HepG2 (cell line): ENCODE measurements around the gene ZNF415. TPM values are rescaled to one million over a fixed set of nuclear protein-coding genes. Genes with fewer than 3 reads are reported as not detected.
A peak's percentile ranks its signal among the peaks of the same experiment; 100 is the strongest.

Source experiments
- ATAC-seq: fragments of 200-7000 bp; cut with Tn5 transposase; 3 replicates; pipeline ENCODE4 v1.9.1; 2020; ENCODE audit warnings: mild to moderate bottlenecking, moderate library complexity
- BruUV-seq: library from RNA; stranded (reverse); fragments of 400-500 nt; replicated peaks from 2 replicates; lab custom pipeline; 2021; lab: Mats Ljungman, UMichigan
- CTCF ChIA-PET: fragments of 300-600 bp; formaldehyde crosslinking; extraction: SDS; loops from one replicate; lab custom pipeline; 2021; ENCODE audit warnings: low total read pairs, inconsistent platforms, low intra/inter-chr PET ratio; lab: Yijun Ruan, JAX
- POLR2A ChIA-PET: fragments of 350-600 bp; sonication (Branson Sonifier 250); formaldehyde crosslinking; loops from one replicate; lab custom pipeline; 2020; ENCODE audit warnings: antibody characterized with exemption, inconsistent platforms; lab: Yijun Ruan, JAX
- DNase-seq: peaks from one replicate; pipeline ENCODE4 v3.0.0-alpha.2; 2015; ENCODE audit warnings: low spot score
- FAIRE-seq: peaks from 3 replicates; lab custom pipeline; 2011; peaks lifted over from hg19 to GRCh38; lab: Jason Lieb, UNC
- H2AFZ ChIP-seq: one replicate; pipeline ENCODE4 v1.6.1; 2011; ENCODE audit warnings: low read length, inconsistent platforms
- H3K27ac ChIP-seq: fragments of 300-600 bp; 3 replicates; pipeline ENCODE4 v1.8.0; 2011; ENCODE audit warnings: mixed run types, mild to moderate bottlenecking, mixed read lengths, low read length, inconsistent platforms; ENCODE audit not compliant: insufficient read depth; ENCODE audit errors: extremely low read length
- H3K27me3 ChIP-seq, 2 experiments: fragments of 200-600 bp in 1 of 2; 2 replicates in 1 of 2; 3 replicates in 1 of 2; pipeline versions ENCODE4 v1.6.0 to v1.8.0; 2011; ENCODE audit warnings: low read length in 2 of 2, mild to moderate bottlenecking in 2 of 2, moderate library complexity in 2 of 2, inconsistent platforms in 1 of 2; ENCODE audit not compliant: insufficient read depth in 2 of 2, control insufficient read depth in 1 of 2
- H3K36me3 ChIP-seq, 2 experiments: fragments of 200-600 bp in 1 of 2; replicated peaks in 1 of 2; 2 replicates in 1 of 2; 3 replicates in 1 of 2; pipeline versions ENCODE4 v1.5.1 to v1.8.0; 2011; ENCODE audit warnings: low read length in 2 of 2, inconsistent platforms in 1 of 2; ENCODE audit not compliant: insufficient read depth in 2 of 2, control insufficient read depth in 1 of 2
- H3K4me1 ChIP-seq: 2 replicates; pipeline ENCODE4 v1.5.1; 2012; ENCODE audit warnings: low read length, inconsistent platforms; ENCODE audit not compliant: insufficient read depth
- H3K4me2 ChIP-seq: 2 replicates; pipeline ENCODE4 v1.6.0; 2011; ENCODE audit warnings: low read depth, low read length, inconsistent platforms
- H3K4me3 ChIP-seq, 3 experiments: fragments of 200-600 bp in 1 of 3; sonication (generic), shearing (Covaris generic) in 1 of 3; replicated peaks in 1 of 3; 2 replicates each; pipeline ENCODE4 v1.5.1; 2011 to 2016; ENCODE audit warnings: low read length in 3 of 3, inconsistent platforms in 2 of 3, low read depth in 2 of 3, mild to moderate bottlenecking in 2 of 3, control low read depth in 1 of 3, mixed read lengths in 1 of 3; ENCODE audit not compliant: insufficient read depth in 1 of 3
- H3K79me2 ChIP-seq: one replicate; pipeline ENCODE4 v1.6.1; 2011; ENCODE audit warnings: low read length, inconsistent platforms; ENCODE audit not compliant: insufficient read depth
- H3K9ac ChIP-seq: 2 replicates; pipeline ENCODE4 v1.6.0; 2011; ENCODE audit warnings: mild to moderate bottlenecking, low read depth, low read length, inconsistent platforms; ENCODE audit not compliant: insufficient read depth
- H3K9me3 ChIP-seq: 2 replicates; pipeline ENCODE4 v1.5.1; 2012; ENCODE audit warnings: mild to moderate bottlenecking, low read length
- H4K20me1 ChIP-seq: 2 replicates; pipeline ENCODE4 v1.6.0; 2011; ENCODE audit warnings: inconsistent platforms, mild to moderate bottlenecking, low read length, moderate library complexity; ENCODE audit not compliant: insufficient read depth
- ARNTL ChIP-seq: sonication (generic); formaldehyde crosslinking; IDR thresholded peaks from 2 replicates; pipeline ENCODE4 v1.4.0; 2020; ENCODE audit warnings: mild to moderate bottlenecking, missing genetic modification reagents
- FOSL2 ChIP-seq: sonication (generic); formaldehyde crosslinking; IDR thresholded peaks from 2 replicates; pipeline ENCODE4 v1.4.0; 2020; ENCODE audit warnings: missing genetic modification reagents
- KDM1A ChIP-seq: IDR thresholded peaks from 2 replicates; pipeline ENCODE4 v1.6.1; 2016; ENCODE audit warnings: missing compliant biosample characterization
- KDM6A ChIP-seq: IDR thresholded peaks from 2 replicates; pipeline ENCODE4 v1.6.1; 2016; ENCODE audit warnings: low read depth
- SMAD9 ChIP-seq: sonication (generic); formaldehyde crosslinking; IDR thresholded peaks from 2 replicates; pipeline ENCODE4 v1.5.1; 2020; ENCODE audit warnings: mild to moderate bottlenecking, missing genetic modification reagents
- SRSF1 ChIP-seq: fragments of 200-400 bp; formaldehyde crosslinking; optimal IDR thresholded peaks from 2 replicates; pipeline ENCODE3; 2017; ENCODE audit warnings: mild to moderate bottlenecking, low read depth, low read length, moderate library complexity
- SRSF4 ChIP-seq: fragments of 200-400 bp; formaldehyde crosslinking; IDR thresholded peaks from one replicate; pipeline ENCODE4 v1.6.1; 2018; ENCODE audit warnings: mild to moderate bottlenecking, low read depth, low read length, moderate library complexity; ENCODE audit not compliant: poor library complexity, severe bottlenecking
- ZNF143 ChIP-seq: sonication (generic); formaldehyde crosslinking; IDR thresholded peaks from 2 replicates; pipeline ENCODE4 v1.4.0; 2020; ENCODE audit warnings: missing genetic modification reagents
- ZNF251 ChIP-seq: sonication (generic); formaldehyde crosslinking; IDR thresholded peaks from 2 replicates; pipeline ENCODE4 v1.9.0; 2021; ENCODE audit warnings: mild to moderate bottlenecking, missing genetic modification reagents
- ZSCAN12 ChIP-seq: sonication (generic); formaldehyde crosslinking; IDR thresholded peaks from 2 replicates; pipeline ENCODE4 v1.9.0; 2021; ENCODE audit warnings: mild to moderate bottlenecking, missing genetic modification reagents
- WGBS: methylation state at CpG from one replicate; pipeline ENCODE4 v1.1.6; 2017; ENCODE audit warnings: low lambda C conversion rate; 5-methylcytosine and 5-hydroxymethylcytosine counted together
- in situ Hi-C: cut with HindIII; loops from 2 replicates; pipeline ENCODE4 v1.10.0; 2017; ENCODE audit warnings: low pct_unique_long_range_greater_than_20kb; ENCODE audit not compliant: extremely low pct_ligation_motif_present
- intact Hi-C: fragments of 100-400 bp; cut with micrococcal nuclease; formaldehyde crosslinking; loops from one replicate; pipeline ENCODE4 v1.10.0; 2022; ENCODE audit not compliant: unreplicated experiment
- polyA plus RNA-seq, 8 experiments: library from polyadenylated mRNA; depleted of rRNA in 3 of 8; stranded (reverse) in 7 of 8; unstranded in 1 of 8; fragments of >200 nt; fragmentation: Illumina TruSeq in 4 of 8; extraction: Trizol in 4 of 8; gene quantifications; 2 replicates each; pipeline versions ENCODE4 v1.2.1 to v1.2.3, GENCODE V29; 2011 to 2016; ENCODE audit warnings: low read depth in 4 of 8, missing spikeins in 1 of 8, mixed read lengths in 1 of 8; ENCODE audit not compliant: insufficient read depth in 1 of 8
- total RNA-seq, 5 experiments: library from RNA; depleted of rRNA; stranded (reverse); fragments of >200 nt; fragmentation: Illumina TruSeq; extraction: Trizol; gene quantifications; 2 replicates each; pipeline ENCODE4 v1.2.3, GENCODE V29; 2016; ENCODE audit warnings: low read depth in 1 of 5
- TF ChIP-seq, protein P1 (sequence below): sonication (generic); formaldehyde crosslinking; IDR thresholded peaks from 2 replicates; pipeline ENCODE4 v1.5.0; 2020; ENCODE audit warnings: mild to moderate bottlenecking, missing genetic modification reagents
- TF ChIP-seq, protein P2 (sequence below): sonication (generic); formaldehyde crosslinking; IDR thresholded peaks from 2 replicates; pipeline ENCODE4 v1.5.1; 2020; ENCODE audit warnings: missing genetic modification reagents, mild to moderate bottlenecking, borderline replicate concordance
- TF ChIP-seq, protein P3 (sequence below): IDR thresholded peaks from 2 replicates; pipeline ENCODE4 v1.6.1; 2012; ENCODE audit warnings: low read depth, low read length, improper control_type of control experiment
- TF ChIP-seq, protein P4 (sequence below): sonication (generic); formaldehyde crosslinking; IDR thresholded peaks from 2 replicates; pipeline ENCODE4 v1.5.0; 2020; ENCODE audit warnings: mild to moderate bottlenecking, missing genetic modification reagents, borderline replicate concordance

Gene ZNF415
- total and polyA plus RNA-seq, 2 of the 13 experiments (the other 11 are each of a cell fraction or from before 2014, with no cell fraction given) = 0.15 to 0.17 TPM

DNA sequence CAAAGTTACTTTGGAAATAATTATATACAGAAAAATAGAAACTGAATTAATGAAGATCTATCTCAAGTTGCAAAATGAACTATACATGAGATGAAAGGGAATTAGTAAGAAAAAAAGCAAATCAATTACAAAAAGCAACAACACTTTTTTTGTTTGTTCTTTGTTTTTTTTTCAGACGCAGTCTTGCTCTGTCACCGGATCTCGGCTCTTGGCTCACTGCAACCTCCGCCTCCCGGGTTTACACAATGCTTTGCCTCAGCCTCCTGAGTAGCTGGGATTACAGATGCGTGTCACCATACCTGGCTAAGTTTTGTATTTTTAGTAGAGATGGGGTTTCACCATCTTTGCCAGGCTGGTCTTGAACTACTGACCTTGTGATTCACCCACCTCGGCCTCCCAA is 2.2 kb downstream of the ZNF415 start:
- DNase-seq (no peak), FAIRE-seq (no peak), ATAC-seq (no peak)
- 18% methylated on average over 7 of the region's 7 CpGs for WGBS
- H3K4me3 ChIP-seq = no peak overlapping the region
- H3K27ac ChIP-seq = no peak overlapping the region
- intact Hi-C loops = no loop called here
- H3K4me2 ChIP-seq = peak overlapping the region; percentile 3; the same call in 1 of the 2 replicates
- peaks cover 15% of the 10 kb centered on the region; the same call in 1 of the 2 replicates for H3K9me3 ChIP-seq
- H3K79me2 ChIP-seq = no peaks in the 10 kb centered on the region
- TF ChIP-seq KDM1A (CRISPR knock-in tag) (no peak), SMAD9 (no peak), ZSCAN12 (CRISPR knock-in tag) (no peak), ARNTL (CRISPR knock-in tag) (no peak), KDM6A (CRISPR knock-in tag) (no peak), ZNF143 (no peak), ZNF251 (CRISPR knock-in tag) (no peak), FOSL2 (CRISPR knock-in tag) (no peak), SRSF4 (no peak), SRSF1 (no peak)
- TF ChIP-seq, protein P1, sequence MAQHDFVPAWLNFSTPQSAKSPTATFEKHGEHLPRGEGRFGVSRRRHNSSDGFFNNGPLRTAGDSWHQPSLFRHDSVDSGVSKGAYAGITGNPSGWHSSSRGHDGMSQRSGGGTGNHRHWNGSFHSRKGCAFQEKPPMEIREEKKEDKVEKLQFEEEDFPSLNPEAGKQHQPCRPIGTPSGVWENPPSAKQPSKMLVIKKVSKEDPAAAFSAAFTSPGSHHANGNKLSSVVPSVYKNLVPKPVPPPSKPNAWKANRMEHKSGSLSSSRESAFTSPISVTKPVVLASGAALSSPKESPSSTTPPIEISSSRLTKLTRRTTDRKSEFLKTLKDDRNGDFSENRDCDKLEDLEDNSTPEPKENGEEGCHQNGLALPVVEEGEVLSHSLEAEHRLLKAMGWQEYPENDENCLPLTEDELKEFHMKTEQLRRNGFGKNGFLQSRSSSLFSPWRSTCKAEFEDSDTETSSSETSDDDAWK = no peak
- TF ChIP-seq, protein P2, sequence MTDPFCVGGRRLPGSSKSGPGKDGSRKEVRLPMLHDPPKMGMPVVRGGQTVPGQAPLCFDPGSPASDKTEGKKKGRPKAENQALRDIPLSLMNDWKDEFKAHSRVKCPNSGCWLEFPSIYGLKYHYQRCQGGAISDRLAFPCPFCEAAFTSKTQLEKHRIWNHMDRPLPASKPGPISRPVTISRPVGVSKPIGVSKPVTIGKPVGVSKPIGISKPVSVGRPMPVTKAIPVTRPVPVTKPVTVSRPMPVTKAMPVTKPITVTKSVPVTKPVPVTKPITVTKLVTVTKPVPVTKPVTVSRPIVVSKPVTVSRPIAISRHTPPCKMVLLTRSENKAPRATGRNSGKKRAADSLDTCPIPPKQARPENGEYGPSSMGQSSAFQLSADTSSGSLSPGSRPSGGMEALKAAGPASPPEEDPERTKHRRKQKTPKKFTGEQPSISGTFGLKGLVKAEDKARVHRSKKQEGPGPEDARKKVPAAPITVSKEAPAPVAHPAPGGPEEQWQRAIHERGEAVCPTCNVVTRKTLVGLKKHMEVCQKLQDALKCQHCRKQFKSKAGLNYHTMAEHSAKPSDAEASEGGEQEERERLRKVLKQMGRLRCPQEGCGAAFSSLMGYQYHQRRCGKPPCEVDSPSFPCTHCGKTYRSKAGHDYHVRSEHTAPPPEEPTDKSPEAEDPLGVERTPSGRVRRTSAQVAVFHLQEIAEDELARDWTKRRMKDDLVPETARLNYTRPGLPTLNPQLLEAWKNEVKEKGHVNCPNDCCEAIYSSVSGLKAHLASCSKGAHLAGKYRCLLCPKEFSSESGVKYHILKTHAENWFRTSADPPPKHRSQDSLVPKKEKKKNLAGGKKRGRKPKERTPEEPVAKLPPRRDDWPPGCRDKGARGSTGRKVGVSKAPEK (CRISPR knock-in tag) = no peak
- TF ChIP-seq, protein P3, sequence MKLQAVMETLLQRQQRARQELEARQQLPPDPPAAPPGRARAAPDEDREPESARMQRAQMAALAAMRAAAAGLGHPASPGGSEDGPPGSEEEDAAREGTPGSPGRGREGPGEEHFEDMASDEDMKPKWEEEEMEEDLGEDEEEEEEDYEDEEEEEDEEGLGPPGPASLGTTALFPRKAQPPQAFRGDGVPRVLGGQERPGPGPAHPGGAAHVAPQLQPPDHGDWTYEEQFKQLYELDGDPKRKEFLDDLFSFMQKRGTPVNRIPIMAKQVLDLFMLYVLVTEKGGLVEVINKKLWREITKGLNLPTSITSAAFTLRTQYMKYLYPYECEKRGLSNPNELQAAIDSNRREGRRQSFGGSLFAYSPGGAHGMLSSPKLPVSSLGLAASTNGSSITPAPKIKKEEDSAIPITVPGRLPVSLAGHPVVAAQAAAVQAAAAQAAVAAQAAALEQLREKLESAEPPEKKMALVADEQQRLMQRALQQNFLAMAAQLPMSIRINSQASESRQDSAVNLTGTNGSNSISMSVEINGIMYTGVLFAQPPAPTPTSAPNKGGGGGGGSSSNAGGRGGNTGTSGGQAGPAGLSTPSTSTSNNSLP = no peak
- TF ChIP-seq, protein P4, sequence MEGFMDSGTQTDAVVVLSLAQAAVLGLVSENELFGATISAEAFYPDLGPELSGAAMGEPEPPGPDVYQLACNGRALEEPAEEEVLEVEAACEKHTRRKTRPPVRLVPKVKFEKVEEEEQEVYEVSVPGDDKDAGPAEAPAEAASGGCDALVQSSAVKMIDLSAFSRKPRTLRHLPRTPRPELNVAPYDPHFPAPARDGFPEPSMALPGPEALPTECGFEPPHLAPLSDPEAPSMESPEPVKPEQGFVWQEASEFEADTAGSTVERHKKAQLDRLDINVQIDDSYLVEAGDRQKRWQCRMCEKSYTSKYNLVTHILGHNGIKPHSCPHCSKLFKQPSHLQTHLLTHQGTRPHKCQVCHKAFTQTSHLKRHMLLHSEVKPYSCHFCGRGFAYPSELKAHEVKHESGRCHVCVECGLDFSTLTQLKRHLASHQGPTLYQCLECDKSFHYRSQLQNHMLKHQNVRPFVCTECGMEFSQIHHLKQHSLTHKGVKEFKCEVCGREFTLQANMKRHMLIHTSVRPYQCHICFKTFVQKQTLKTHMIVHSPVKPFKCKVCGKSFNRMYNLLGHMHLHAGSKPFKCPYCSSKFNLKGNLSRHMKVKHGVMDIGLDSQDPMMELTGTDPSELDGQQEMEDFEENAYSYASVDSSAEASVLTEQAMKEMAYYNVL (CRISPR knock-in tag) = no peak
- ChIA-PET CTCF (no interaction called here), POLR2A (no interaction called here)
- in situ Hi-C loops = no loop called here
- H3K4me1 ChIP-seq = peaks cover 24% of the 10 kb centered on the region
- H3K9ac ChIP-seq = no peak overlapping the region
- H3K27me3 ChIP-seq = no peaks in the 10 kb centered on the region
- no peaks in the 10 kb centered on the region for H4K20me1 ChIP-seq
- BruUV-seq = no TSS peak
- no peak overlapping the region for H2AFZ ChIP-seq
- no peaks in the 10 kb centered on the region for H3K36me3 ChIP-seq
